ENCODE measurements around the gene TNFAIP8. TPM values are rescaled to one million over a fixed set of nuclear protein-coding genes. Genes with fewer than 3 reads are reported as not detected.

Gene TNFAIP8
- total RNA-seq, 1 donor from 2014 or later = 34.4 TPM

- Histone ChIP-seq H3K27me3 (no peaks in the 10 kb centered on the region), H3K36me3 (no peaks in the 10 kb centered on the region), H3K9me3 (no peaks in the 10 kb centered on the region), H3K27ac (no peak overlapping the region), H3K4me1 (peaks cover 32% of the 10 kb centered on the region), H3K4me3 (no peak overlapping the region)
- DNase-seq (ENCODE audit: extremely low spot score in 2 of 2) = no peak
- no peak for TF ChIP-seq POLR2A (IDR thresholded peaks at IDR 0.05)
- TF ChIP-seq POLR2AphosphoS5 (IDR thresholded peaks at IDR 0.05; ENCODE audit: insufficient read depth in 1 of 2, low read depth in 1 of 2) = no peak
- TF ChIP-seq, protein P1, sequence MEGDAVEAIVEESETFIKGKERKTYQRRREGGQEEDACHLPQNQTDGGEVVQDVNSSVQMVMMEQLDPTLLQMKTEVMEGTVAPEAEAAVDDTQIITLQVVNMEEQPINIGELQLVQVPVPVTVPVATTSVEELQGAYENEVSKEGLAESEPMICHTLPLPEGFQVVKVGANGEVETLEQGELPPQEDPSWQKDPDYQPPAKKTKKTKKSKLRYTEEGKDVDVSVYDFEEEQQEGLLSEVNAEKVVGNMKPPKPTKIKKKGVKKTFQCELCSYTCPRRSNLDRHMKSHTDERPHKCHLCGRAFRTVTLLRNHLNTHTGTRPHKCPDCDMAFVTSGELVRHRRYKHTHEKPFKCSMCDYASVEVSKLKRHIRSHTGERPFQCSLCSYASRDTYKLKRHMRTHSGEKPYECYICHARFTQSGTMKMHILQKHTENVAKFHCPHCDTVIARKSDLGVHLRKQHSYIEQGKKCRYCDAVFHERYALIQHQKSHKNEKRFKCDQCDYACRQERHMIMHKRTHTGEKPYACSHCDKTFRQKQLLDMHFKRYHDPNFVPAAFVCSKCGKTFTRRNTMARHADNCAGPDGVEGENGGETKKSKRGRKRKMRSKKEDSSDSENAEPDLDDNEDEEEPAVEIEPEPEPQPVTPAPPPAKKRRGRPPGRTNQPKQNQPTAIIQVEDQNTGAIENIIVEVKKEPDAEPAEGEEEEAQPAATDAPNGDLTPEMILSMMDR (IDR thresholded peaks at IDR 0.05) = no peak
- intact Hi-C loops (cut with DNase I) = no loop called here
Measured at GRCh38 chr5:119402081-119402480, 46.3 kb downstream of the TNFAIP8 start.

DNA sequence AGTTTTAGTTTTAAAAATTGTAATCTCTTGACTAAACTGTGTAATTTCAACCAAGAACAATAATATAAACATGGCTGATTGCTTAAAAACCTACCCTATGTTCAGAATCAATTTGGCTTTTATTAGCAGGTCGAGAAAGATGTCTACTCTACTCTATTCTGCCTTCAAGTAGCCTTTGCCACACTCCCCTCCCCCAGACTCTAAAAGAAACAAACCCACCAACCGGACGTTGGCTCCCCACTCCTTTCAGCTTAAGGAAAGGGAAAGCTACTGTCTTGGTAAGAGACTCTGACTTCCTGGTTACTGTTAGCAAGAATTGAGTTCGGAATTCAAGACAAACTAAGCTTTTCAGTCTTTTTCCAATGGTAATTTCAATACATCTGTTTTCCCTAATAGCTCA is 46.7 kb downstream of the TNFAIP8 start:
- H3K27me3 ChIP-seq = no peaks in the 10 kb centered on the region
- TF ChIP-seq POLR2AphosphoS5 (IDR thresholded peaks at IDR 0.05; ENCODE audit: insufficient read depth in 1 of 2, low read depth in 1 of 2) (no peak), POLR2A (IDR thresholded peaks at IDR 0.05) (no peak)
- TF ChIP-seq, protein P1 (IDR thresholded peaks at IDR 0.05) = no peak
- no peaks in the 10 kb centered on the region for H3K36me3 ChIP-seq
- no peak for DNase-seq (ENCODE audit: extremely low spot score in 2 of 2)
- H3K9me3 ChIP-seq = no peaks in the 10 kb centered on the region
- H3K4me1 ChIP-seq = peaks cover 27% of the 10 kb centered on the region
- H3K4me3 ChIP-seq = no peak overlapping the region
- no peak overlapping the region for H3K27ac ChIP-seq
- intact Hi-C loops (cut with DNase I) = no loop called here

DNA sequence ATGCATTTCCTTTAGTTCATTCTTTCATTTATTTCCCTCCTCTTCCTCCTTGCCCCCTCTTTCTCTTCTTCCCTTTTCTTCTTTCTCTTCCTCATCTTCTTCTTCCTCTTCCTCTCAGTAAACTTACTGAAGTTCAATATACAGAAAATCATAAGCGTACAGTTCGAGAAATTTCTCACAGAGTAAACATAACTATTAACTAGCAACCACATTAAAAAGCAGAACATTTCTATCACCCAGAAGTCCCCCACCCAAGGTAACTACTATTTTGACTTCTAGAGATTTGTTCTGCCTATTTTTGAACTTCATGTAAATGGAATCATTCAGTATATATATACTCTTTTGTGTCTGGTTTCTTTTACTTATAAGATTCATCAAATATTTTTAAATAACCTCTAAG is 48.2 kb downstream of the TNFAIP8 start:
- no peaks in the 10 kb centered on the region for H3K36me3 ChIP-seq
- no peak overlapping the region for H3K27ac ChIP-seq
- intact Hi-C loops (cut with DNase I) = no loop called here
- H3K9me3 ChIP-seq = no peaks in the 10 kb centered on the region
- no peaks in the 10 kb centered on the region for H3K27me3 ChIP-seq
- H3K4me1 ChIP-seq = peaks cover 13% of the 10 kb centered on the region
- DNase-seq (ENCODE audit: extremely low spot score in 2 of 2) = no peak
- H3K4me3 ChIP-seq = no peak overlapping the region
- TF ChIP-seq POLR2AphosphoS5 (IDR thresholded peaks at IDR 0.05; ENCODE audit: insufficient read depth in 1 of 2, low read depth in 1 of 2) = no peak
- TF ChIP-seq, protein P1 (IDR thresholded peaks at IDR 0.05) = no peak
- no peak for TF ChIP-seq POLR2A (IDR thresholded peaks at IDR 0.05)

GRCh38 chr5:119405419-119405818 is 49.6 kb downstream of the TNFAIP8 start:
- Histone ChIP-seq H3K36me3 (no peaks in the 10 kb centered on the region), H3K27me3 (no peaks in the 10 kb centered on the region), H3K27ac (no peak overlapping the region), H3K4me1 (peaks cover under 1% of the 10 kb centered on the region), H3K9me3 (no peaks in the 10 kb centered on the region), H3K4me3 (no peak overlapping the region)
- TF ChIP-seq, protein P1 (IDR thresholded peaks at IDR 0.05) = no peak
- TF ChIP-seq POLR2A (IDR thresholded peaks at IDR 0.05) = no peak
- DNase-seq (ENCODE audit: extremely low spot score in 2 of 2) = no peak
- intact Hi-C loops (cut with DNase I) = no loop called here

DNA sequence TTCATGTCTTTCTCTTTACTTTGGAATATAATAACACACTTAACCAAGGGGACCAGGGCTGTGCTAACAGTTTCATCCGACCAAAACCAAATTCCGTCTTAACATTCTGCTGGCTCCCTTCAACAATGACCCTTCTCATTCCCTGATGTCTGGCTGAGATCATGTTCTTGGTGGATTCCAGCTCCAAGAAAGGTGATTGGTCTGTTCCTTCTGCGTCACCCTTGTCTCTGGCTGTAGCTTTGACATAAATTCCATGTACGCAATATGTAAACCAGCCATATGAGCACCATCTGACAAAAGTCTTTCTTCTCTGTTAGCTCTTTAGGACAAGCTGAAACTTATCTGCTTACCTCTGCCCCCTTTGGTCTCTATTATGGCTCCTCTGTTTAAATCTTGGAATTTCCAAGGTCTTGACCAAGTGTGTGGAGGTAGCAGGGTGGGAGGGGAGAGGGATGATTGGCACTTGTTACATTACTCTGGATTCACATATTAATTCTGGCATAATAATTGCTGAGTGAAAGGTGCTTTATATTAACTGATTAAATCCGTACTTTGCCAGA is 50.8 kb downstream of the TNFAIP8 start:
- H3K4me3 ChIP-seq = no peak overlapping the region
- no peaks in the 10 kb centered on the region for H3K27me3 ChIP-seq
- no peak overlapping the region for H3K27ac ChIP-seq
- H3K4me1 ChIP-seq = peaks cover 13% of the 10 kb centered on the region
- intact Hi-C loops (cut with DNase I) = no loop called here
- TF ChIP-seq POLR2A (IDR thresholded peaks at IDR 0.05) (no peak), POLR2AphosphoS5 (IDR thresholded peaks at IDR 0.05; ENCODE audit: insufficient read depth in 1 of 2, low read depth in 1 of 2) (no peak)
- TF ChIP-seq, protein P1 (IDR thresholded peaks at IDR 0.05) = no peak
- no peak for DNase-seq (ENCODE audit: extremely low spot score in 2 of 2)
- no peaks in the 10 kb centered on the region for H3K9me3 ChIP-seq
- H3K36me3 ChIP-seq = no peaks in the 10 kb centered on the region

Data from vagina (tissue), 2 donors.